ENCODE measurements around the gene FZD2. TPM values are rescaled to one million over a fixed set of nuclear protein-coding genes. Genes with fewer than 3 reads are reported as not detected.

The FZD2 gene
- total RNA-seq, 2 experiments from 2014 or later, result not detected

DNA sequence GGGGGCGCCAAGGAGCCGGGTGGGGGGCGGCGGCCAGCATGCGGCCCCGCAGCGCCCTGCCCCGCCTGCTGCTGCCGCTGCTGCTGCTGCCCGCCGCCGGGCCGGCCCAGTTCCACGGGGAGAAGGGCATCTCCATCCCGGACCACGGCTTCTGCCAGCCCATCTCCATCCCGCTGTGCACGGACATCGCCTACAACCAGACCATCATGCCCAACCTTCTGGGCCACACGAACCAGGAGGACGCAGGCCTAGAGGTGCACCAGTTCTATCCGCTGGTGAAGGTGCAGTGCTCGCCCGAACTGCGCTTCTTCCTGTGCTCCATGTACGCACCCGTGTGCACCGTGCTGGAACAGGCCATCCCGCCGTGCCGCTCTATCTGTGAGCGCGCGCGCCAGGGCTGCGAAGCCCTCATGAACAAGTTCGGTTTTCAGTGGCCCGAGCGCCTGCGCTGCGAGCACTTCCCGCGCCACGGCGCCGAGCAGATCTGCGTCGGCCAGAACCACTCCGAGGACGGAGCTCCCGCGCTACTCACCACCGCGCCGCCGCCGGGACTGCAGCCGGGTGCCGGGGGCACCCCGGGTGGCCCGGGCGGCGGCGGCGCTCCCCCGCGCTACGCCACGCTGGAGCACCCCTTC lies 484 bp downstream of the FZD2 start:
- peaks cover 18% of the 10 kb centered on the region for H3K4me1 Mint-ChIP-seq (ENCODE audit: low read depth)
- no peaks in the 10 kb centered on the region for H3K36me3 ChIP-seq (ENCODE audit: insufficient read depth, low read length)
- TF ChIP-seq, protein P1, sequence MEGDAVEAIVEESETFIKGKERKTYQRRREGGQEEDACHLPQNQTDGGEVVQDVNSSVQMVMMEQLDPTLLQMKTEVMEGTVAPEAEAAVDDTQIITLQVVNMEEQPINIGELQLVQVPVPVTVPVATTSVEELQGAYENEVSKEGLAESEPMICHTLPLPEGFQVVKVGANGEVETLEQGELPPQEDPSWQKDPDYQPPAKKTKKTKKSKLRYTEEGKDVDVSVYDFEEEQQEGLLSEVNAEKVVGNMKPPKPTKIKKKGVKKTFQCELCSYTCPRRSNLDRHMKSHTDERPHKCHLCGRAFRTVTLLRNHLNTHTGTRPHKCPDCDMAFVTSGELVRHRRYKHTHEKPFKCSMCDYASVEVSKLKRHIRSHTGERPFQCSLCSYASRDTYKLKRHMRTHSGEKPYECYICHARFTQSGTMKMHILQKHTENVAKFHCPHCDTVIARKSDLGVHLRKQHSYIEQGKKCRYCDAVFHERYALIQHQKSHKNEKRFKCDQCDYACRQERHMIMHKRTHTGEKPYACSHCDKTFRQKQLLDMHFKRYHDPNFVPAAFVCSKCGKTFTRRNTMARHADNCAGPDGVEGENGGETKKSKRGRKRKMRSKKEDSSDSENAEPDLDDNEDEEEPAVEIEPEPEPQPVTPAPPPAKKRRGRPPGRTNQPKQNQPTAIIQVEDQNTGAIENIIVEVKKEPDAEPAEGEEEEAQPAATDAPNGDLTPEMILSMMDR (IDR thresholded peaks at IDR 0.05), result no peak
- peaks cover 27% of the 10 kb centered on the region for H3K4me1 ChIP-seq (ENCODE audit: insufficient read depth, low read length)
- intact Hi-C loops (cut with DNase I, micrococcal nuclease), result no loop called here
- ChIA-PET POLR2A (no interaction called here), CTCF (no interaction called here)
- H3K27me3 Mint-ChIP-seq, result peaks cover 87% of the 10 kb centered on the region
- H3K36me3 Mint-ChIP-seq (ENCODE audit: low read depth), result no peaks in the 10 kb centered on the region
- peaks cover 0 to 12% of the 10 kb centered on the region in 2 experiments for H3K9me3 ChIP-seq (ENCODE audit: control insufficient read depth in 1 of 2, insufficient read depth in 1 of 2, low read length in 2 of 2)
- peak in 7 of 14 experiments; percentile 7 to 56 (median 27) for DNase-seq
- H3K27me3 ChIP-seq (ENCODE audit: control insufficient read depth in 1 of 2, insufficient read depth in 2 of 2, low read length in 2 of 2), result peaks cover 57 to 69% of the 10 kb centered on the region in 2 experiments
- peak overlapping the region; percentile 45 for H3K4me3 ChIP-seq (ENCODE audit: low read length)
- H3K27ac Mint-ChIP-seq, result no peak overlapping the region
- H3K4me3 Mint-ChIP-seq, result peak overlapping the region; percentile 89
- no peaks in the 10 kb centered on the region for H3K9me3 Mint-ChIP-seq
- peak; percentile 68 for ATAC-seq (ENCODE audit: poor library complexity)
- no peak overlapping the region for H3K27ac ChIP-seq (ENCODE audit: low read depth in 1 of 2, low read length in 2 of 2)

DNA sequence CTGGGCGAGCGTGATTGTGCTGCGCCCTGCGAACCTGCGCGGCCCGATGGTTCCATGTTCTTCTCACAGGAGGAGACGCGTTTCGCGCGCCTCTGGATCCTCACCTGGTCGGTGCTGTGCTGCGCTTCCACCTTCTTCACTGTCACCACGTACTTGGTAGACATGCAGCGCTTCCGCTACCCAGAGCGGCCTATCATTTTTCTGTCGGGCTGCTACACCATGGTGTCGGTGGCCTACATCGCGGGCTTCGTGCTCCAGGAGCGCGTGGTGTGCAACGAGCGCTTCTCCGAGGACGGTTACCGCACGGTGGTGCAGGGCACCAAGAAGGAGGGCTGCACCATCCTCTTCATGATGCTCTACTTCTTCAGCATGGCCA lies 1.0 kb downstream of the FZD2 start:
- CTCF ChIA-PET, result no interaction called here

DNA sequence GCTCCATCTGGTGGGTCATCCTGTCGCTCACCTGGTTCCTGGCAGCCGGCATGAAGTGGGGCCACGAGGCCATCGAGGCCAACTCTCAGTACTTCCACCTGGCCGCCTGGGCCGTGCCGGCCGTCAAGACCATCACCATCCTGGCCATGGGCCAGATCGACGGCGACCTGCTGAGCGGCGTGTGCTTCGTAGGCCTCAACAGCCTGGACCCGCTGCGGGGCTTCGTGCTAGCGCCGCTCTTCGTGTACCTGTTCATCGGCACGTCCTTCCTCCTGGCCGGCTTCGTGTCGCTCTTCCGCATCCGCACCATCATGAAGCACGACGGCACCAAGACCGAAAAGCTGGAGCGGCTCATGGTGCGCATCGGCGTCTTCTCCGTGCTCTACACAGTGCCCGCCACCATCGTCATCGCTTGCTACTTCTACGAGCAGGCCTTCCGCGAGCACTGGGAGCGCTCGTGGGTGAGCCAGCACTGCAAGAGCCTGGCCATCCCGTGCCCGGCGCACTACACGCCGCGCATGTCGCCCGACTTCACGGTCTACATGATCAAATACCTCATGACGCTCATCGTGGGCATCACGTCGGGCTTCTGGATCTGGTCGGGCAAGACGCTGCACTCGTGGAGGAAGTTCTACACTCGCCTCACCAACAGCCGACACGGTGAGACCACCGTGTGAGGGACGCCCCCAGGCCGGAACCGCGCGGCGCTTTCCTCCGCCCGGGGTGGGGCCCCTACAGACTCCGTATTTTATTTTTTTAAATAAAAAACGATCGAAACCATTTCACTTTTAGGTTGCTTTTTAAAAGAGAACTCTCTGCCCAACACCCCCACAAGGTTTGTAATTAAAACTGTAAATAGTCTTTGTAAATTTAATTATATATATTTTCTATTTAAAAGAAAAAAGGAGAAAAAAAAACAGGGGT lies 1.7 kb downstream of the FZD2 start:
- no peak overlapping the region for H3K27ac ChIP-seq (ENCODE audit: low read depth in 1 of 2, low read length in 2 of 2)
- H3K4me3 Mint-ChIP-seq, result peak overlapping the region; percentile 84
- DNase-seq (no peak), ATAC-seq (ENCODE audit: poor library complexity) (no peak)
- TF ChIP-seq, protein P1 (IDR thresholded peaks at IDR 0.05), result no peak
- POLR2A ChIA-PET, result no interaction called here
- H3K4me1 ChIP-seq (ENCODE audit: insufficient read depth, low read length), result peaks cover 27% of the 10 kb centered on the region
- intact Hi-C loops (cut with DNase I, micrococcal nuclease), result no loop called here
- H3K36me3 Mint-ChIP-seq (ENCODE audit: low read depth), result no peaks in the 10 kb centered on the region
- H3K9me3 ChIP-seq (ENCODE audit: control insufficient read depth in 1 of 2, insufficient read depth in 1 of 2, low read length in 2 of 2), result peaks cover 0 to 12% of the 10 kb centered on the region in 2 experiments
- H3K27ac Mint-ChIP-seq, result no peak overlapping the region
- H3K27me3 ChIP-seq (ENCODE audit: control insufficient read depth in 1 of 2, insufficient read depth in 2 of 2, low read length in 2 of 2), result peaks cover 57 to 71% of the 10 kb centered on the region in 2 experiments
- H3K27me3 Mint-ChIP-seq, result peaks cover 89% of the 10 kb centered on the region
- CTCF ChIA-PET, result no interaction called here
- H3K9me3 Mint-ChIP-seq, result no peaks in the 10 kb centered on the region
- no peaks in the 10 kb centered on the region for H3K36me3 ChIP-seq (ENCODE audit: insufficient read depth, low read length)
- peaks cover 18% of the 10 kb centered on the region for H3K4me1 Mint-ChIP-seq (ENCODE audit: low read depth)
- H3K4me3 ChIP-seq (ENCODE audit: low read length), result no peak overlapping the region

More for the DNA sequence above, 1.0 kb downstream of the FZD2 start:
- peaks cover 0 to 12% of the 10 kb centered on the region in 2 experiments for H3K9me3 ChIP-seq (ENCODE audit: control insufficient read depth in 1 of 2, insufficient read depth in 1 of 2, low read length in 2 of 2)
- TF ChIP-seq, protein P1 (IDR thresholded peaks at IDR 0.05), result no peak
- Mint-ChIP-seq H3K27ac (no peak overlapping the region), H3K4me3 (peak overlapping the region; percentile 84), H3K27me3 (peaks cover 90% of the 10 kb centered on the region), H3K9me3 (no peaks in the 10 kb centered on the region), H3K36me3 (ENCODE audit: low read depth) (no peaks in the 10 kb centered on the region), H3K4me1 (ENCODE audit: low read depth) (peaks cover 18% of the 10 kb centered on the region)
- no peak overlapping the region for H3K27ac ChIP-seq (ENCODE audit: low read depth in 1 of 2, low read length in 2 of 2)
- H3K36me3 ChIP-seq (ENCODE audit: insufficient read depth, low read length), result no peaks in the 10 kb centered on the region
- DNase-seq (no peak), ATAC-seq (ENCODE audit: poor library complexity) (no peak)
- peak overlapping the region; percentile 5 for H3K4me3 ChIP-seq (ENCODE audit: low read length)
- POLR2A ChIA-PET, result no interaction called here
- peaks cover 53 to 71% of the 10 kb centered on the region in 2 experiments for H3K27me3 ChIP-seq (ENCODE audit: control insufficient read depth in 1 of 2, insufficient read depth in 2 of 2, low read length in 2 of 2)
- intact Hi-C loops (cut with DNase I, micrococcal nuclease), result no loop called here
- peaks cover 27% of the 10 kb centered on the region for H3K4me1 ChIP-seq (ENCODE audit: insufficient read depth, low read length)
